ENCODE data around the gene JPH3. TPM values are rescaled to one million over a fixed set of nuclear protein-coding genes. Genes with fewer than 3 reads are reported as not detected.

JPH3 gene
- total RNA-seq, 1 experiment from 2014 or later = 32.7 TPM

DNA sequence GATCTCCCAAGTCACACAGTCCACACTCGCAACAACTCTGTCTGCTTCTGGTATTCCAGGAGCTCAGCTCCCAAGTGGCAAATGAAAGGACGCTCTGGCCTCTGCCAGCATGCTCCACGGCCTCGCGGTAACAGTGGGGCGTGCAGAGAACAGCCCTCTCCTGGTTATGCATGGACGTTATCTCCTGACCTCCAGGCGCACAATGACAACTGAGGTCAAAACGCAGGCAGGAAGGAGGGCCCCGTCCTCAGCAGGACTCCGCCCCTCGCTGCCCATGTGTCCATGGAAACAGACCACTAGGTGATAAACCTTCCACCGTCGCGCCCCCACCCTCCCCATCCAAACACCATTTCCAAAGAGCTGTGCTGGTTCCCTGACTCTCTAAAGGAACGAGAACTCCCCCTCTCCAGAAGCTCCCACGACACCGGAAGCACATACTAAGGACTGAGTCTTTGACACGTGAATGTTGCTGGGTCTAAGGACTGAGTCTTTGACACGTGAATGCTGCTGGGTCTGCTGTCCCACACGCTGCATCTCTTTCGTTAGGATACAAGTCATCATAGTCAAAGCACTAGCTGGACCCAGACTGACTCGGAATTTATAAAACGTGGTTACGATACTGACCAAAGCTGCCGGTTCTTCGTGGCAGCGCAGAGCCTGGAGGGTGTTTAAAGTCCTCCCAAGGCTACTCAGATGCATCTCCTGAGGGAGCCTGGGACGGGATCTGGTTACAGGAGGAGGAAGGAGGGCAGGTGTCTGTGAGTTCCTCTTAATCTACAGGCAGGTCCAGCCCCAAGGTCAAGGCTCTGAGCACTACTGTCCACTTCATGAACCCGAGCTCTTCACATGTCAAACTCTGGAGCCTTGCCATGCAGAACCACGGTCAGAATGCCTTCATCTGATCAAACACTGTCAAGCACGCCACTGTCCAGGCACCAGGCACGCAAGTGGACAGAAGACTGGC lies 119.6 kb downstream of the JPH3 start:
- no peak overlapping the region for H3K4ac ChIP-seq (ENCODE audit: low read depth, low read length)
- H3K27me3 ChIP-seq (ENCODE audit: insufficient read depth, low read length) = no peaks in the 10 kb centered on the region
- no peak overlapping the region for H2BK12ac ChIP-seq (ENCODE audit: insufficient read length, low read depth, low read length)
- WGBS (ENCODE audit: extremely low coverage, insufficient read length, low lambda C conversion rate) = no CpG with 5 or more reads among the region's 33 CpGs
- no peak overlapping the region for H3K27ac ChIP-seq (ENCODE audit: insufficient read length, low read depth, low read length)
- no peak overlapping the region for H2AFZ ChIP-seq (ENCODE audit: low read length)
- no peaks in the 10 kb centered on the region for H3K4me1 ChIP-seq (ENCODE audit: insufficient read depth, low read length)
- no peak overlapping the region for H3K56ac ChIP-seq (ENCODE audit: insufficient read length, low read depth, low read length)
- Mint-ChIP-seq H3K27ac (peak overlapping the region; percentile 32 to 63 (median 57); a peak in 4 of 7 replicates), H3K9me3 (peaks cover 3 to 4% of the 10 kb centered on the region in 2 experiments; a peak in 3 of 5 replicates), H3K27me3 (ENCODE audit: low read depth) (no peaks in the 10 kb centered on the region), H3K4me3 (no peak overlapping the region), H3K4me1 (peaks cover 0 to 6% of the 10 kb centered on the region in 2 experiments; a peak in 1 of 4 replicates), H3K36me3 (ENCODE audit: insufficient read depth in 1 of 3, low read depth in 3 of 3) (peaks cover 47 to 79% (median 76%) of the 10 kb centered on the region in 3 experiments)
- no peak for DNase-seq
- H4K8ac ChIP-seq (replicated peaks; ENCODE audit: insufficient read length, low read depth, low read length) = no peak overlapping the region
- H3K4me2 ChIP-seq (ENCODE audit: insufficient read depth, insufficient read length, low read length) = no peak overlapping the region
- no peaks in the 10 kb centered on the region for H3K79me1 ChIP-seq (ENCODE audit: insufficient read depth, low read depth, low read length, poor library complexity, severe bottlenecking)
- H3K14ac ChIP-seq (ENCODE audit: insufficient read depth, low read length) = peak overlapping the region; percentile 31; the same call in 1 of the 2 replicates
- H4K20me1 ChIP-seq (ENCODE audit: control insufficient read depth, insufficient read depth, insufficient read length) = no peaks in the 10 kb centered on the region
- no peak overlapping the region for H2BK5ac ChIP-seq (ENCODE audit: insufficient read length, low read length)
- H3K79me2 ChIP-seq (ENCODE audit: insufficient read depth, low read length) = peaks cover 4% of the 10 kb centered on the region; the same call in 1 of the 2 replicates
- no peak overlapping the region for H3K23ac ChIP-seq (ENCODE audit: insufficient read length, low read depth, low read length)
- no peak overlapping the region for H2AK5ac ChIP-seq (ENCODE audit: insufficient read length, low read length)
- H4K5ac ChIP-seq (ENCODE audit: insufficient read length, low read depth, low read length) = no peak overlapping the region
- H2BK20ac ChIP-seq (ENCODE audit: low read depth, low read length, poor library complexity, severe bottlenecking) = no peak overlapping the region
- H3K9ac ChIP-seq (ENCODE audit: extremely low read depth, insufficient read length, low read length) = no peak overlapping the region
- TF ChIP-seq, protein P1, sequence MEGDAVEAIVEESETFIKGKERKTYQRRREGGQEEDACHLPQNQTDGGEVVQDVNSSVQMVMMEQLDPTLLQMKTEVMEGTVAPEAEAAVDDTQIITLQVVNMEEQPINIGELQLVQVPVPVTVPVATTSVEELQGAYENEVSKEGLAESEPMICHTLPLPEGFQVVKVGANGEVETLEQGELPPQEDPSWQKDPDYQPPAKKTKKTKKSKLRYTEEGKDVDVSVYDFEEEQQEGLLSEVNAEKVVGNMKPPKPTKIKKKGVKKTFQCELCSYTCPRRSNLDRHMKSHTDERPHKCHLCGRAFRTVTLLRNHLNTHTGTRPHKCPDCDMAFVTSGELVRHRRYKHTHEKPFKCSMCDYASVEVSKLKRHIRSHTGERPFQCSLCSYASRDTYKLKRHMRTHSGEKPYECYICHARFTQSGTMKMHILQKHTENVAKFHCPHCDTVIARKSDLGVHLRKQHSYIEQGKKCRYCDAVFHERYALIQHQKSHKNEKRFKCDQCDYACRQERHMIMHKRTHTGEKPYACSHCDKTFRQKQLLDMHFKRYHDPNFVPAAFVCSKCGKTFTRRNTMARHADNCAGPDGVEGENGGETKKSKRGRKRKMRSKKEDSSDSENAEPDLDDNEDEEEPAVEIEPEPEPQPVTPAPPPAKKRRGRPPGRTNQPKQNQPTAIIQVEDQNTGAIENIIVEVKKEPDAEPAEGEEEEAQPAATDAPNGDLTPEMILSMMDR (conservative IDR thresholded peaks at IDR 0.05) = no peak
- H3K23me2 ChIP-seq (ENCODE audit: insufficient read length, low read depth, low read length, poor library complexity, severe bottlenecking) = no peaks in the 10 kb centered on the region
- H2BK15ac ChIP-seq (ENCODE audit: low read depth, low read length) = no peak overlapping the region
- no peak overlapping the region for H2BK120ac ChIP-seq (ENCODE audit: low read depth, low read length, poor library complexity, severe bottlenecking)
- no peak overlapping the region for H3K18ac ChIP-seq (ENCODE audit: insufficient read length, low read depth, low read length)
- no peak overlapping the region for H3T11ph ChIP-seq (ENCODE audit: low read length)
- H4K91ac ChIP-seq (ENCODE audit: insufficient read length, low read depth, low read length) = no peak overlapping the region
- H3K9me3 ChIP-seq (ENCODE audit: control insufficient read depth, low read depth, low read length) = no peaks in the 10 kb centered on the region

Measured in H9 (cell line).